GM23338 (cell line): ENCODE results near the gene PEX16. TPM values are rescaled to one million over a fixed set of nuclear protein-coding genes. Genes with fewer than 3 reads are reported as not detected.
A peak's percentile ranks its signal among the peaks of the same experiment; 100 is the strongest.

Experiments used
- ATAC-seq: fragments of 200-7000 bp; cut with Tn5 transposase; 3 replicates; pipeline ENCODE4 v1.9.1; 2020
- DNase-seq: peaks from one replicate; pipeline ENCODE4 v3.0.0-alpha.2; 2015; ENCODE audit warnings: low spot score
- H2AFZ ChIP-seq: fragments of 200-600 bp; sonication (generic); 2 replicates; pipeline ENCODE4 v1.8.0; 2016; ENCODE audit warnings: antibody characterized with exemption, mild to moderate bottlenecking, moderate library complexity
- H3F3A ChIP-seq: fragments of 200-600 bp; sonication (generic); replicated peaks from 2 replicates; pipeline ENCODE4 v1.8.0; 2017; ENCODE audit warnings: antibody characterized with exemption, mixed run types, low read depth
- H3K27ac ChIP-seq: fragments of 200-600 bp; sonication (generic); 2 replicates; pipeline ENCODE4 v1.6.1; 2016; ENCODE audit warnings: low read depth
- H3K27me3 ChIP-seq: fragments of 200-600 bp; sonication (generic); 2 replicates; pipeline ENCODE4 v1.8.0; 2016; ENCODE audit warnings: mild to moderate bottlenecking, mixed run types, moderate library complexity; ENCODE audit not compliant: insufficient read depth
- H3K36me3 ChIP-seq: fragments of 200-600 bp; sonication (generic); 2 replicates; pipeline ENCODE4 v1.8.0; 2016; ENCODE audit warnings: mild to moderate bottlenecking; ENCODE audit not compliant: insufficient read depth
- H3K4me1 ChIP-seq: fragments of 200-600 bp; sonication (generic); 2 replicates; pipeline ENCODE4 v1.8.0; 2016; ENCODE audit warnings: mild to moderate bottlenecking, moderate library complexity; ENCODE audit not compliant: insufficient read depth
- H3K4me2 ChIP-seq: fragments of 200-600 bp; sonication (generic); 2 replicates; pipeline ENCODE4 v1.7.1; 2017; ENCODE audit warnings: mixed run types
- H3K4me3 ChIP-seq: fragments of 200-600 bp; sonication (generic); 2 replicates; pipeline ENCODE4 v1.6.1; 2016; ENCODE audit warnings: mixed run types
- H3K79me2 ChIP-seq: fragments of 200-600 bp; sonication (generic); replicated peaks from 2 replicates; pipeline ENCODE4 v1.8.0; 2017; ENCODE audit warnings: mild to moderate bottlenecking; ENCODE audit not compliant: insufficient read depth
- H3K9me2 ChIP-seq: fragments of 200-600 bp; sonication (generic); 2 replicates; pipeline ENCODE4 v1.8.0; 2017; ENCODE audit not compliant: insufficient read depth
- H4K20me1 ChIP-seq: fragments of 200-600 bp; sonication (generic); replicated peaks from 2 replicates; pipeline ENCODE4 v1.8.0; 2017; ENCODE audit warnings: mild to moderate bottlenecking; ENCODE audit not compliant: insufficient read depth
- H3K27ac Mint-ChIP-seq: 2 replicates; pipeline ENCODE4 v1.8.0; 2020; ENCODE audit warnings: inconsistent platforms, mild to moderate bottlenecking, moderate library complexity, mixed read lengths
- H3K27me3 Mint-ChIP-seq: 3 replicates; pipeline ENCODE4 v1.8.0; 2022; ENCODE audit warnings: low read depth, mild to moderate bottlenecking, moderate library complexity, mixed read lengths, inconsistent platforms; ENCODE audit not compliant: insufficient read depth, poor library complexity
- H3K36me3 Mint-ChIP-seq: 3 replicates; pipeline ENCODE4 v1.8.0; 2021; ENCODE audit warnings: low read depth, mild to moderate bottlenecking, inconsistent platforms, moderate library complexity, mixed read lengths
- H3K4me1 Mint-ChIP-seq: 3 replicates; pipeline ENCODE4 v1.8.0; 2020; ENCODE audit warnings: mild to moderate bottlenecking, inconsistent platforms, mixed read lengths
- H3K4me3 Mint-ChIP-seq: 3 replicates; pipeline ENCODE4 v1.8.0; 2021; ENCODE audit warnings: moderate library complexity, mild to moderate bottlenecking, inconsistent platforms, mixed read lengths
- H3K9me3 Mint-ChIP-seq: 3 replicates; pipeline ENCODE4 v1.8.0; 2020; ENCODE audit warnings: moderate library complexity, mild to moderate bottlenecking, inconsistent platforms, mixed read lengths
- POLR2AphosphoS5 ChIP-seq: IDR thresholded peaks from 2 replicates; pipeline ENCODE4 v1.6.1; 2016; ENCODE audit warnings: antibody characterized with exemption, low read depth
- ZNF114 ChIP-seq: fragments of 250-450 bp; sonication (Bioruptor Pico); IDR thresholded peaks from 2 replicates; pipeline ENCODE4 v1.5.0; 2020; ENCODE audit warnings: mild to moderate bottlenecking, moderate library complexity
- polyA plus RNA-seq: library from polyadenylated mRNA; unstranded; fragments of >200 nt; fragmentation: Nextera tagmentation; extraction: Ambion mirVana; gene quantifications from 2 replicates; pipeline ENCODE4 v1.2.1, GENCODE V29; 2016
- total RNA-seq: library from RNA; depleted of rRNA; stranded (reverse); fragments of >200 nt; shearing (Covaris generic); gene quantifications from 2 replicates; pipeline ENCODE4 v1.2.3, GENCODE V29; 2014
- TF ChIP-seq, protein P1 (sequence below), 2 experiments: fragments of 200-600 bp in 1 of 2; sonication (generic) in 1 of 2; conservative IDR thresholded peaks; 2 replicates each; pipeline versions ENCODE4 v1.5.1 to v1.6.1; 2016 to 2017; ENCODE audit warnings: antibody characterized with exemption in 2 of 2, low read depth in 2 of 2, mild to moderate bottlenecking in 2 of 2, moderate library complexity in 1 of 2
- TF ChIP-seq, protein P2 (sequence below): fragments of 250-450 bp; sonication (Bioruptor Pico); IDR thresholded peaks from 2 replicates; pipeline ENCODE4 v1.5.0; 2020; ENCODE audit warnings: mild to moderate bottlenecking, moderate library complexity
- TF ChIP-seq, protein P3 (sequence below): IDR thresholded peaks from one replicate; pipeline ENCODE4 v1.6.1; 2018; ENCODE audit warnings: antibody characterized with exemption; ENCODE audit not compliant: unreplicated experiment

Gene PEX16
- total and polyA plus RNA-seq, 2 experiments from 2014 or later = 23.3 to 34.1 TPM

DNA sequence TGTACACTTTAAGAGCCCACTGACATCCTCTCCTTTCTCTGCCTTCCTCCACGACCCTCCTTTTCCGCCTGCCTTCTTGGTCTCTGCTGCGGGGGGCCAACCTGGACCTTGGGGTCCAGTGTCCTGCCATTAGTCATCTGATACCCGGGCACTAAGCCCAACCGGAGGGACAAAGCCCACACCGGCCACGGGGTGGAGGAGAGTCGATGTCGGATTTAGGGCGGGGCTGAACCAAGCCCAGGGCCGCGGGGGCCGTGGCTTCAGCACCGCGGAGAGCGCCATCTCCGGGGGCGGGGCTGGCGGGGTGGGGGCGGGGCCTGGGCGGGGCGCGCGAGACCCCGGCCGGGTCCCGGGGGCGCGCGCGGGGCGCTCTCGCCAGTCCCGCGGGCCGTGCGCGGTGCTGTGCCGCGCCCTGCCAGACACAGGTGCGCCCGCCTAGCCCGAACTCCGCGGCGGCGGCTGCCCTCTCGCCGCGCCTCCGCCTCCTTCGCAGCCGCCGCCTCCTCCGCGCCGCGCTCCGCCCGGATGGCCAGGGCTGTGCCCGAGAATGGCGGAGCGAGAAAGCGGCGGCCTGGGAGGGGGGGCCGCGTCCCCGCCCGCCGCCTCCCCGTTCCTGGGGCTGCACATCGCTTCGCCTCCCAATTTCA is 32.3 kb downstream of the PEX16 start, which contains the start of gene MAPK8IP1:
TSS of gene MAPK8IP1 (plus strand) at position 378 of the 647 bp plus-strand sequence. CDS start at position 548, 170 bp downstream.
- peaks cover 4% of the 10 kb centered on the region for H3K27me3 Mint-ChIP-seq

More for the DNA sequence above, 32.3 kb downstream of the PEX16 start, which contains the start of gene MAPK8IP1:
- Histone ChIP-seq H2AFZ (peak within 1 kb of the TSS; percentile 94), H3K4me3 (peak within 1 kb of the TSS; percentile 89), H3K9me2 (no peaks in the 10 kb centered on the region), H3K4me2 (peak within 1 kb of the TSS; percentile 97), H3K27me3 (no peaks in the 10 kb centered on the region), H3K27ac (no peak within 1 kb of the TSS), H3K79me2 (peaks cover 9% of the 10 kb centered on the region; the same call in 1 of the 2 replicates), H3F3A (no peaks in the 10 kb centered on the region), H3K36me3 (no peaks in the 10 kb centered on the region), H3K4me1 (peaks cover 9% of the 10 kb centered on the region; the same call in 1 of the 2 replicates), H4K20me1 (peaks cover 10% of the 10 kb centered on the region)
- ATAC-seq (peak; percentile 84), DNase-seq (peak; percentile 88)
- Mint-ChIP-seq H3K27ac (no peak within 1 kb of the TSS), H3K4me1 (peaks cover 10% of the 10 kb centered on the region), H3K9me3 (no peaks in the 10 kb centered on the region), H3K4me3 (peak within 1 kb of the TSS; percentile 79), H3K36me3 (no peaks in the 10 kb centered on the region; the same call in 2 of the 3 replicates)
- TF ChIP-seq, protein P1, sequence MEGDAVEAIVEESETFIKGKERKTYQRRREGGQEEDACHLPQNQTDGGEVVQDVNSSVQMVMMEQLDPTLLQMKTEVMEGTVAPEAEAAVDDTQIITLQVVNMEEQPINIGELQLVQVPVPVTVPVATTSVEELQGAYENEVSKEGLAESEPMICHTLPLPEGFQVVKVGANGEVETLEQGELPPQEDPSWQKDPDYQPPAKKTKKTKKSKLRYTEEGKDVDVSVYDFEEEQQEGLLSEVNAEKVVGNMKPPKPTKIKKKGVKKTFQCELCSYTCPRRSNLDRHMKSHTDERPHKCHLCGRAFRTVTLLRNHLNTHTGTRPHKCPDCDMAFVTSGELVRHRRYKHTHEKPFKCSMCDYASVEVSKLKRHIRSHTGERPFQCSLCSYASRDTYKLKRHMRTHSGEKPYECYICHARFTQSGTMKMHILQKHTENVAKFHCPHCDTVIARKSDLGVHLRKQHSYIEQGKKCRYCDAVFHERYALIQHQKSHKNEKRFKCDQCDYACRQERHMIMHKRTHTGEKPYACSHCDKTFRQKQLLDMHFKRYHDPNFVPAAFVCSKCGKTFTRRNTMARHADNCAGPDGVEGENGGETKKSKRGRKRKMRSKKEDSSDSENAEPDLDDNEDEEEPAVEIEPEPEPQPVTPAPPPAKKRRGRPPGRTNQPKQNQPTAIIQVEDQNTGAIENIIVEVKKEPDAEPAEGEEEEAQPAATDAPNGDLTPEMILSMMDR (conservative IDR thresholded peaks at IDR 0.05; ENCODE audit: low read depth in 2 of 2) = 0 out of 4 replicates have a peak, but pooled peaks of 1 of the 2 experiments have one; percentile 2
- TF ChIP-seq, protein P2, sequence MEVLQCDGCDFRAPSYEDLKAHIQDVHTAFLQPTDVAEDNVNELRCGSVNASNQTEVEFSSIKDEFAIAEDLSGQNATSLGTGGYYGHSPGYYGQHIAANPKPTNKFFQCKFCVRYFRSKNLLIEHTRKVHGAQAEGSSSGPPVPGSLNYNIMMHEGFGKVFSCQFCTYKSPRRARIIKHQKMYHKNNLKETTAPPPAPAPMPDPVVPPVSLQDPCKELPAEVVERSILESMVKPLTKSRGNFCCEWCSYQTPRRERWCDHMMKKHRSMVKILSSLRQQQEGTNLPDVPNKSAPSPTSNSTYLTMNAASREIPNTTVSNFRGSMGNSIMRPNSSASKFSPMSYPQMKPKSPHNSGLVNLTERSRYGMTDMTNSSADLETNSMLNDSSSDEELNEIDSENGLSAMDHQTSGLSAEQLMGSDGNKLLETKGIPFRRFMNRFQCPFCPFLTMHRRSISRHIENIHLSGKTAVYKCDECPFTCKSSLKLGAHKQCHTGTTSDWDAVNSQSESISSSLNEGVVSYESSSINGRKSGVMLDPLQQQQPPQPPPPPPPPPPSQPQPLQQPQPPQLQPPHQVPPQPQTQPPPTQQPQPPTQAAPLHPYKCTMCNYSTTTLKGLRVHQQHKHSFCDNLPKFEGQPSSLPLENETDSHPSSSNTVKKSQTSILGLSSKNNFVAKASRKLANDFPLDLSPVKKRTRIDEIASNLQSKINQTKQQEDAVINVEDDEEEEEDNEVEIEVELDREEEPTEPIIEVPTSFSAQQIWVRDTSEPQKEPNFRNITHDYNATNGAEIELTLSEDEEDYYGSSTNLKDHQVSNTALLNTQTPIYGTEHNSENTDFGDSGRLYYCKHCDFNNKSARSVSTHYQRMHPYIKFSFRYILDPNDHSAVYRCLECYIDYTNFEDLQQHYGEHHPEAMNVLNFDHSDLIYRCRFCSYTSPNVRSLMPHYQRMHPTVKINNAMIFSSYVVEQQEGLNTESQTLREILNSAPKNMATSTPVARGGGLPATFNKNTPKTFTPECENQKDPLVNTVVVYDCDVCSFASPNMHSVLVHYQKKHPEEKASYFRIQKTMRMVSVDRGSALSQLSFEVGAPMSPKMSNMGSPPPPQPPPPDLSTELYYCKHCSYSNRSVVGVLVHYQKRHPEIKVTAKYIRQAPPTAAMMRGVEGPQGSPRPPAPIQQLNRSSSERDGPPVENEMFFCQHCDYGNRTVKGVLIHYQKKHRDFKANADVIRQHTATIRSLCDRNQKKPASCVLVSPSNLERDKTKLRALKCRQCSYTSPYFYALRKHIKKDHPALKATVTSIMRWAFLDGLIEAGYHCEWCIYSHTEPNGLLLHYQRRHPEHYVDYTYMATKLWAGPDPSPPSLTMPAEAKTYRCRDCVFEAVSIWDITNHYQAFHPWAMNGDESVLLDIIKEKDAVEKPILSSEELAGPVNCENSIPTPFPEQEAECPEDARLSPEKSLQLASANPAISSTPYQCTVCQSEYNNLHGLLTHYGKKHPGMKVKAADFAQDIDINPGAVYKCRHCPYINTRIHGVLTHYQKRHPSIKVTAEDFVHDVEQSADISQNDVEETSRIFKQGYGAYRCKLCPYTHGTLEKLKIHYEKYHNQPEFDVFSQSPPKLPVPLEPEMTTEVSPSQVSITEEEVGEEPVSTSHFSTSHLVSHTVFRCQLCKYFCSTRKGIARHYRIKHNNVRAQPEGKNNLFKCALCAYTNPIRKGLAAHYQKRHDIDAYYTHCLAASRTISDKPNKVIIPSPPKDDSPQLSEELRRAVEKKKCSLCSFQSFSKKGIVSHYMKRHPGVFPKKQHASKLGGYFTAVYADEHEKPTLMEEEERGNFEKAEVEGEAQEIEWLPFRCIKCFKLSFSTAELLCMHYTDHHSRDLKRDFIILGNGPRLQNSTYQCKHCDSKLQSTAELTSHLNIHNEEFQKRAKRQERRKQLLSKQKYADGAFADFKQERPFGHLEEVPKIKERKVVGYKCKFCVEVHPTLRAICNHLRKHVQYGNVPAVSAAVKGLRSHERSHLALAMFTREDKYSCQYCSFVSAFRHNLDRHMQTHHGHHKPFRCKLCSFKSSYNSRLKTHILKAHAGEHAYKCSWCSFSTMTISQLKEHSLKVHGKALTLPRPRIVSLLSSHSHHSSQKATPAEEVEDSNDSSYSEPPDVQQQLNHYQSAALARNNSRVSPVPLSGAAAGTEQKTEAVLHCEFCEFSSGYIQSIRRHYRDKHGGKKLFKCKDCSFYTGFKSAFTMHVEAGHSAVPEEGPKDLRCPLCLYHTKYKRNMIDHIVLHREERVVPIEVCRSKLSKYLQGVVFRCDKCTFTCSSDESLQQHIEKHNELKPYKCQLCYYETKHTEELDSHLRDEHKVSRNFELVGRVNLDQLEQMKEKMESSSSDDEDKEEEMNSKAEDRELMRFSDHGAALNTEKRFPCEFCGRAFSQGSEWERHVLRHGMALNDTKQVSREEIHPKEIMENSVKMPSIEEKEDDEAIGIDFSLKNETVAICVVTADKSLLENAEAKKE (CRISPR knock-in tag) = no peak
- TF ChIP-seq, protein P3, sequence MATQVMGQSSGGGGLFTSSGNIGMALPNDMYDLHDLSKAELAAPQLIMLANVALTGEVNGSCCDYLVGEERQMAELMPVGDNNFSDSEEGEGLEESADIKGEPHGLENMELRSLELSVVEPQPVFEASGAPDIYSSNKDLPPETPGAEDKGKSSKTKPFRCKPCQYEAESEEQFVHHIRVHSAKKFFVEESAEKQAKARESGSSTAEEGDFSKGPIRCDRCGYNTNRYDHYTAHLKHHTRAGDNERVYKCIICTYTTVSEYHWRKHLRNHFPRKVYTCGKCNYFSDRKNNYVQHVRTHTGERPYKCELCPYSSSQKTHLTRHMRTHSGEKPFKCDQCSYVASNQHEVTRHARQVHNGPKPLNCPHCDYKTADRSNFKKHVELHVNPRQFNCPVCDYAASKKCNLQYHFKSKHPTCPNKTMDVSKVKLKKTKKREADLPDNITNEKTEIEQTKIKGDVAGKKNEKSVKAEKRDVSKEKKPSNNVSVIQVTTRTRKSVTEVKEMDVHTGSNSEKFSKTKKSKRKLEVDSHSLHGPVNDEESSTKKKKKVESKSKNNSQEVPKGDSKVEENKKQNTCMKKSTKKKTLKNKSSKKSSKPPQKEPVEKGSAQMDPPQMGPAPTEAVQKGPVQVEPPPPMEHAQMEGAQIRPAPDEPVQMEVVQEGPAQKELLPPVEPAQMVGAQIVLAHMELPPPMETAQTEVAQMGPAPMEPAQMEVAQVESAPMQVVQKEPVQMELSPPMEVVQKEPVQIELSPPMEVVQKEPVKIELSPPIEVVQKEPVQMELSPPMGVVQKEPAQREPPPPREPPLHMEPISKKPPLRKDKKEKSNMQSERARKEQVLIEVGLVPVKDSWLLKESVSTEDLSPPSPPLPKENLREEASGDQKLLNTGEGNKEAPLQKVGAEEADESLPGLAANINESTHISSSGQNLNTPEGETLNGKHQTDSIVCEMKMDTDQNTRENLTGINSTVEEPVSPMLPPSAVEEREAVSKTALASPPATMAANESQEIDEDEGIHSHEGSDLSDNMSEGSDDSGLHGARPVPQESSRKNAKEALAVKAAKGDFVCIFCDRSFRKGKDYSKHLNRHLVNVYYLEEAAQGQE = peak; percentile 76
- TF ChIP-seq ZNF114 (CRISPR knock-in tag) (no peak), POLR2AphosphoS5 (peak; percentile 48; the same call in 1 of the 2 replicates)
